IMR-90 (cell line): Measurements from ENCODE around the gene KDM1A. TPM values are rescaled to one million over a fixed set of nuclear protein-coding genes. Genes with fewer than 3 reads are reported as not detected.

ENCODE experiments used
- ATAC-seq: fragments of 200-7000 bp; cut with Tn5 transposase; 2 replicates; pipeline ENCODE4 v1.9.1; 2020; ENCODE audit warnings: low read depth, mild to moderate bottlenecking, moderate library complexity
- BruUV-seq: library from RNA; stranded (reverse); fragments of 400-500 nt; replicated peaks from 2 replicates; lab custom pipeline; 2021; lab: Mats Ljungman, UMichigan
- CTCF ChIA-PET: fragments of 300-600 bp; formaldehyde crosslinking; extraction: SDS; loops from one replicate; lab custom pipeline; 2021; ENCODE audit warnings: antibody characterized with exemption; lab: Yijun Ruan, JAX
- POLR2A ChIA-PET: fragments of 300-600 bp; sonication (Branson Sonifier 250); formaldehyde crosslinking; loops from one replicate; lab custom pipeline; 2022; ENCODE audit warnings: antibody characterized with exemption; ENCODE audit not compliant: unreplicated experiment; lab: Charles Lee
- DNase-seq: peaks from one replicate; pipeline ENCODE4 v3.0.0; 2013
- H2AFZ ChIP-seq: replicated peaks from 2 replicates; pipeline ENCODE3; 2013; ENCODE audit warnings: low read length, mild to moderate bottlenecking; ENCODE audit not compliant: poor library complexity
- H2AK5ac ChIP-seq: 2 replicates; pipeline ENCODE4 v1.6.1; 2013; ENCODE audit warnings: low read depth, low read length, inconsistent platforms
- H2AK9ac ChIP-seq: replicated peaks from 2 replicates; pipeline ENCODE3; 2013; ENCODE audit warnings: mild to moderate bottlenecking, low read depth, low read length, moderate library complexity; ENCODE audit not compliant: poor library complexity
- H2BK120ac ChIP-seq: 2 replicates; pipeline ENCODE4 v1.6.1; 2013; ENCODE audit warnings: low read depth, low read length, inconsistent platforms
- H2BK15ac ChIP-seq: 3 replicates; pipeline ENCODE4 v1.6.1; 2013; ENCODE audit warnings: low read depth, low read length, inconsistent platforms
- H2BK20ac ChIP-seq: 2 replicates; pipeline ENCODE4 v1.6.1; 2013; ENCODE audit warnings: low read depth, mild to moderate bottlenecking, inconsistent platforms, low read length, moderate library complexity
- H2BK5ac ChIP-seq: 2 replicates; pipeline ENCODE4 v1.6.1; 2013; ENCODE audit warnings: mild to moderate bottlenecking, low read depth, low read length, inconsistent platforms; ENCODE audit not compliant: poor library complexity, severe bottlenecking
- H3K14ac ChIP-seq: replicated peaks from 2 replicates; pipeline ENCODE4 v1.6.1; 2013; ENCODE audit warnings: low read depth, low read length, inconsistent platforms
- H3K18ac ChIP-seq: 2 replicates; pipeline ENCODE4 v1.6.1; 2013; ENCODE audit warnings: low read depth, low read length, control low read depth
- H3K23ac ChIP-seq: 2 replicates; pipeline ENCODE4 v1.6.1; 2013; ENCODE audit warnings: low read depth, low read length, inconsistent platforms
- H3K27ac ChIP-seq: 2 replicates; pipeline ENCODE4 v1.5.1; 2013; ENCODE audit warnings: mild to moderate bottlenecking, control low read depth, low read length; ENCODE audit not compliant: insufficient read depth
- H3K27me3 ChIP-seq: 2 replicates; pipeline ENCODE4 v1.6.1; 2013; ENCODE audit warnings: low read length; ENCODE audit not compliant: control insufficient read depth, insufficient read depth
- H3K36me3 ChIP-seq: 2 replicates; pipeline ENCODE4 v1.6.1; 2013; ENCODE audit warnings: low read length, mixed read lengths; ENCODE audit not compliant: control insufficient read depth, insufficient read depth
- H3K4ac ChIP-seq: 2 replicates; pipeline ENCODE4 v1.6.1; 2013; ENCODE audit warnings: low read depth, low read length, inconsistent platforms
- H3K4me1 ChIP-seq: 2 replicates; pipeline ENCODE4 v1.6.1; 2013; ENCODE audit warnings: low read length, mixed read lengths; ENCODE audit not compliant: control insufficient read depth, insufficient read depth
- H3K4me2 ChIP-seq: 2 replicates; pipeline ENCODE4 v1.6.1; 2013; ENCODE audit warnings: low read depth, mild to moderate bottlenecking, control low read depth, low read length, moderate library complexity
- H3K4me3 ChIP-seq: 2 replicates; pipeline ENCODE4 v1.5.1; 2013; ENCODE audit warnings: low read depth, mild to moderate bottlenecking, control low read depth, low read length, moderate library complexity; ENCODE audit not compliant: insufficient read depth
- H3K56ac ChIP-seq: 2 replicates; pipeline ENCODE4 v1.6.1; 2013; ENCODE audit warnings: low read length, inconsistent platforms; ENCODE audit not compliant: insufficient read depth; ENCODE audit errors: extremely low read depth
- H3K79me1 ChIP-seq, 2 experiments: 2 replicates each; pipeline ENCODE4 v1.6.1; 2013; ENCODE audit warnings: low read length in 2 of 2, inconsistent platforms in 1 of 2, low read depth in 1 of 2
- H3K9ac ChIP-seq: 2 replicates; pipeline ENCODE4 v1.6.1; 2013; ENCODE audit warnings: low read depth, low read length, control low read depth
- H3K9me1 ChIP-seq: 2 replicates; pipeline ENCODE4 v1.6.1; 2013; ENCODE audit warnings: low read length, inconsistent platforms; ENCODE audit not compliant: insufficient read depth
- H3K9me3 ChIP-seq: 2 replicates; pipeline ENCODE4 v1.6.1; 2013; ENCODE audit warnings: low read length; ENCODE audit not compliant: control insufficient read depth, insufficient read depth
- H4K20me1 ChIP-seq: 2 replicates; pipeline ENCODE4 v1.6.1; 2013; ENCODE audit warnings: low read length, inconsistent platforms; ENCODE audit not compliant: insufficient read depth
- H4K5ac ChIP-seq: 2 replicates; pipeline ENCODE4 v1.6.1; 2013; ENCODE audit warnings: mild to moderate bottlenecking, low read depth, low read length, control low read depth
- H4K8ac ChIP-seq, 2 experiments: 2 replicates each; pipeline ENCODE4 v1.6.1; 2013; ENCODE audit warnings: low read depth in 2 of 2, low read length in 2 of 2, control low read depth in 1 of 2, inconsistent platforms in 1 of 2
- H4K91ac ChIP-seq: 2 replicates; pipeline ENCODE4 v1.6.1; 2013; ENCODE audit warnings: low read depth, low read length, inconsistent platforms; ENCODE audit not compliant: insufficient read depth
- BHLHE40 ChIP-seq: fragments of 150-350 bp; IDR thresholded peaks from 2 replicates; pipeline ENCODE4 v1.6.1; 2016; ENCODE audit warnings: mild to moderate bottlenecking, low read depth, low read length
- CEBPB ChIP-seq: IDR thresholded peaks from 2 replicates; pipeline ENCODE4 v1.6.1; 2012; ENCODE audit warnings: low read depth, low read length, improper control_type of control experiment
- CHD1 ChIP-seq: IDR thresholded peaks from 2 replicates; pipeline ENCODE4 v1.6.1; 2012; ENCODE audit warnings: low read depth, low read length, improper control_type of control experiment
- FOS ChIP-seq: fragments of 150-350 bp; IDR thresholded peaks from 2 replicates; pipeline ENCODE4 v1.6.1; 2016; ENCODE audit warnings: low read depth, low read length
- MAFK ChIP-seq: IDR thresholded peaks from 2 replicates; pipeline ENCODE4 v1.6.1; 2012; ENCODE audit warnings: low read depth, low read length, improper control_type of control experiment
- MAZ ChIP-seq: IDR thresholded peaks from 2 replicates; pipeline ENCODE4 v1.6.1; 2012; ENCODE audit warnings: low read depth, mild to moderate bottlenecking, low read length, improper control_type of control experiment, moderate library complexity, borderline replicate concordance
- MXI1 ChIP-seq: IDR thresholded peaks from 2 replicates; pipeline ENCODE4 v1.6.1; 2012; ENCODE audit warnings: low read depth, mild to moderate bottlenecking, low read length, moderate library complexity, borderline replicate concordance
- NFE2L2 ChIP-seq: fragments of 150-350 bp; IDR thresholded peaks from 2 replicates; pipeline ENCODE4 v1.6.1; 2016; ENCODE audit warnings: low read depth, mild to moderate bottlenecking, low read length
- POLR2A ChIP-seq: IDR thresholded peaks from 2 replicates; pipeline ENCODE4 v1.6.1; 2012; ENCODE audit warnings: mild to moderate bottlenecking, low read depth, low read length
- RAD21 ChIP-seq: IDR thresholded peaks from 2 replicates; pipeline ENCODE4 v1.6.1; 2012; ENCODE audit warnings: low read length, improper control_type of control experiment
- RCOR1 ChIP-seq: IDR thresholded peaks from 2 replicates; pipeline ENCODE4 v1.6.1; 2012; ENCODE audit warnings: mild to moderate bottlenecking, low read length, improper control_type of control experiment; ENCODE audit not compliant: insufficient replicate concordance
- RFX5 ChIP-seq: IDR thresholded peaks from 2 replicates; pipeline ENCODE4 v1.8.0; 2012; ENCODE audit warnings: low read depth, mild to moderate bottlenecking, low read length, moderate library complexity
- SMC3 ChIP-seq: fragments of 150-350 bp; IDR thresholded peaks from 2 replicates; pipeline ENCODE4 v1.6.1; 2016; ENCODE audit warnings: low read depth, mild to moderate bottlenecking, antibody characterized with exemption, low read length, moderate library complexity
- USF2 ChIP-seq: fragments of 150-350 bp; IDR thresholded peaks from 2 replicates; pipeline ENCODE4 v1.6.1; 2017; ENCODE audit warnings: mild to moderate bottlenecking, antibody characterized with exemption, low read length, low read depth
- WGBS, 2 experiments: methylation state at CpG; one replicate each; pipeline versions ENCODE4 v1.1.5 to v1.1.7; 2013; ENCODE audit warnings: missing lambda C conversion rate in 2 of 2; ENCODE audit not compliant: insufficient read length in 1 of 2; ENCODE audit errors: extremely low coverage in 2 of 2; 5-methylcytosine and 5-hydroxymethylcytosine counted together
- dilution Hi-C: fragments of 300-500 bp; cut with HindIII; formaldehyde crosslinking; loops from one replicate; pipeline ENCODE4 v1.14.3; 2018; ENCODE audit warnings: low sequenced_read_pairs; ENCODE audit not compliant: unreplicated experiment
- in situ Hi-C: fragments of 300-500 bp; cut with MboI; formaldehyde crosslinking; loops from 3 replicates; pipeline ENCODE4 v1.14.3; 2019; ENCODE audit warnings: low sequenced_read_pairs, inconsistent platforms, mixed read lengths
- intact Hi-C: fragments of 100-400 bp; cut with micrococcal nuclease; formaldehyde crosslinking; loops from 2 replicates; pipeline ENCODE4 v1.10.0; 2022
- polyA plus RNA-seq, 3 experiments: library from polyadenylated mRNA; depleted of rRNA; stranded (reverse); fragments of >200 nt; gene quantifications; 2 replicates each; pipeline ENCODE4 v1.2.3, GENCODE V29; 2012; ENCODE audit warnings: low replicate concordance in 1 of 3
- total RNA-seq: library from RNA; depleted of rRNA; stranded (reverse); fragments of >200 nt; gene quantifications from 2 replicates; pipeline ENCODE4 v1.2.3, GENCODE V29; 2012
- TF ChIP-seq, protein P1 (sequence below): fragments of 150-350 bp; IDR thresholded peaks from 2 replicates; pipeline ENCODE4 v1.6.1; 2016; ENCODE audit warnings: low read depth, mild to moderate bottlenecking, low read length, moderate library complexity, borderline replicate concordance
- TF ChIP-seq, protein P2 (sequence below): conservative IDR thresholded peaks from 2 replicates; pipeline ENCODE4 v1.5.1; 2012; ENCODE audit warnings: mild to moderate bottlenecking, low read depth, low read length, improper control_type of control experiment

Gene KDM1A
- total and polyA plus RNA-seq, 2 of the 4 experiments (the other 2 are of a cell fraction), result 58.7 to 104 TPM

DNA sequence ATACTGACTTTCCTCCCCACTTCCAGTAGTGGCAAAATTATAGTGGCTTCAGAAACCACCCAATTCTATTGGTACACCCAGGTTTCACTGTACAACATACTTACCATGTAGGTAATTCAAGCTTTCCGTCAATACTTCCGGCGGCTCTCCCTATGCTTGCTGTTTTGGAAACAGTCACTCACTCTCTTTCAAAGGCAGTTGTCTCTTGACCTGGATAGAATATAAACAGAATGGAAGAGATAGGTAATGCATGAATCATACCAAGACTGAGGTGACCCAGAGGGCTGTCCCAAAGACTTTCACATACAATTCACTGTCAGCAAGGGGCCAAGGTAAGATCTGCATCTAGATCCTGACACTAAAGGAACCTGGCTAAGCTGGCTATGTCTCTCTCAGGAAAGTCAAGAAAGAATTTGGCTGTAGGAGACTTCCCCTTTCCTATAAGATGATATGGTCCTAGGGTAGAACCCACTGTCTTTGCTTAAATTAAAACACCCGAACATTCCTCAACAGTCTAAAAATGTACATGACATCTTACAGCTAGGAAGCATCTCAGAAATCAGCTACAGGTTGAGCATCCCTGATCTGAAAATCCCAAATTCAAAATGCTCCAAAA, 89.8 kb downstream of the KDM1A start:
- dilution Hi-C loops, result no loop called here

More for the DNA sequence above, 89.8 kb downstream of the KDM1A start:
- H2BK120ac ChIP-seq, result no peak overlapping the region
- H2BK20ac ChIP-seq, result no peak overlapping the region
- no peaks in the 10 kb centered on the region for H3K9me3 ChIP-seq
- peaks cover 21% of the 10 kb centered on the region for H3K9me1 ChIP-seq
- no peak overlapping the region for H3K14ac ChIP-seq
- no peak overlapping the region for H3K18ac ChIP-seq
- H3K23ac ChIP-seq, result no peak overlapping the region
- H3K9ac ChIP-seq, result no peak overlapping the region
- no peak overlapping the region for H3K4me3 ChIP-seq
- no peak for TF ChIP-seq MXI1
- TF ChIP-seq, protein P1, sequence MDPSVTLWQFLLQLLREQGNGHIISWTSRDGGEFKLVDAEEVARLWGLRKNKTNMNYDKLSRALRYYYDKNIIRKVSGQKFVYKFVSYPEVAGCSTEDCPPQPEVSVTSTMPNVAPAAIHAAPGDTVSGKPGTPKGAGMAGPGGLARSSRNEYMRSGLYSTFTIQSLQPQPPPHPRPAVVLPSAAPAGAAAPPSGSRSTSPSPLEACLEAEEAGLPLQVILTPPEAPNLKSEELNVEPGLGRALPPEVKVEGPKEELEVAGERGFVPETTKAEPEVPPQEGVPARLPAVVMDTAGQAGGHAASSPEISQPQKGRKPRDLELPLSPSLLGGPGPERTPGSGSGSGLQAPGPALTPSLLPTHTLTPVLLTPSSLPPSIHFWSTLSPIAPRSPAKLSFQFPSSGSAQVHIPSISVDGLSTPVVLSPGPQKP, result no peak
- no peak for TF ChIP-seq CHD1
- no peak for TF ChIP-seq CEBPB
- no peak for TF ChIP-seq BHLHE40
- TF ChIP-seq, protein P2, sequence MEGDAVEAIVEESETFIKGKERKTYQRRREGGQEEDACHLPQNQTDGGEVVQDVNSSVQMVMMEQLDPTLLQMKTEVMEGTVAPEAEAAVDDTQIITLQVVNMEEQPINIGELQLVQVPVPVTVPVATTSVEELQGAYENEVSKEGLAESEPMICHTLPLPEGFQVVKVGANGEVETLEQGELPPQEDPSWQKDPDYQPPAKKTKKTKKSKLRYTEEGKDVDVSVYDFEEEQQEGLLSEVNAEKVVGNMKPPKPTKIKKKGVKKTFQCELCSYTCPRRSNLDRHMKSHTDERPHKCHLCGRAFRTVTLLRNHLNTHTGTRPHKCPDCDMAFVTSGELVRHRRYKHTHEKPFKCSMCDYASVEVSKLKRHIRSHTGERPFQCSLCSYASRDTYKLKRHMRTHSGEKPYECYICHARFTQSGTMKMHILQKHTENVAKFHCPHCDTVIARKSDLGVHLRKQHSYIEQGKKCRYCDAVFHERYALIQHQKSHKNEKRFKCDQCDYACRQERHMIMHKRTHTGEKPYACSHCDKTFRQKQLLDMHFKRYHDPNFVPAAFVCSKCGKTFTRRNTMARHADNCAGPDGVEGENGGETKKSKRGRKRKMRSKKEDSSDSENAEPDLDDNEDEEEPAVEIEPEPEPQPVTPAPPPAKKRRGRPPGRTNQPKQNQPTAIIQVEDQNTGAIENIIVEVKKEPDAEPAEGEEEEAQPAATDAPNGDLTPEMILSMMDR, result no peak
- no peak for TF ChIP-seq POLR2A
- no peak for TF ChIP-seq NFE2L2
- TF ChIP-seq USF2, result no peak
- TF ChIP-seq MAZ, result no peak
- TF ChIP-seq MAFK, result no peak
- no peak for TF ChIP-seq RFX5
- TF ChIP-seq RAD21, result no peak
- no peak for TF ChIP-seq RCOR1
- no peak for TF ChIP-seq FOS
- TF ChIP-seq SMC3, result no peak
- H4K20me1 ChIP-seq, result peaks cover 57% of the 10 kb centered on the region
- no peaks in the 10 kb centered on the region for H3K27me3 ChIP-seq
- H2BK5ac ChIP-seq, result no peak overlapping the region
- H3K36me3 ChIP-seq, result peaks cover 14% of the 10 kb centered on the region
- no peak overlapping the region for H4K5ac ChIP-seq
- no peak overlapping the region for H3K4ac ChIP-seq
- H3K79me1 ChIP-seq, result peaks cover 30 to 81% of the 10 kb centered on the region in 2 experiments
- no peak overlapping the region for H2AFZ ChIP-seq
- H4K91ac ChIP-seq, result no peak overlapping the region
- peaks cover 4% of the 10 kb centered on the region; the same call in 1 of the 2 replicates for H3K4me1 ChIP-seq
- no peak overlapping the region for H3K27ac ChIP-seq
- in situ Hi-C loops, result no loop called here
- ATAC-seq (no peak), DNase-seq (no peak)
- intact Hi-C loops, result no loop called here
- no peak overlapping the region for H4K8ac ChIP-seq
- no peak overlapping the region for H2BK15ac ChIP-seq
- BruUV-seq, result no TSS peak
- H2AK5ac ChIP-seq, result no peak overlapping the region
- WGBS, 2 experiments, result no CpG with 5 or more reads among the region's 4 CpGs
- no peak overlapping the region for H3K4me2 ChIP-seq
- H2AK9ac ChIP-seq, result no peak overlapping the region
- ChIA-PET CTCF (no interaction called here), POLR2A (no interaction called here)
- H3K56ac ChIP-seq, result no peak overlapping the region
